ENCODE data around the gene CNKSR3. TPM values are rescaled to one million over a fixed set of nuclear protein-coding genes. Genes with fewer than 3 reads are reported as not detected.

Gene CNKSR3
- total RNA-seq, 1 donor from 2014 or later = 8.9 TPM

GRCh38 chr6:154502553-154502952 is 7.9 kb downstream of the CNKSR3 start:
- DNase-seq (ENCODE audit: low spot score) = no peak

DNA sequence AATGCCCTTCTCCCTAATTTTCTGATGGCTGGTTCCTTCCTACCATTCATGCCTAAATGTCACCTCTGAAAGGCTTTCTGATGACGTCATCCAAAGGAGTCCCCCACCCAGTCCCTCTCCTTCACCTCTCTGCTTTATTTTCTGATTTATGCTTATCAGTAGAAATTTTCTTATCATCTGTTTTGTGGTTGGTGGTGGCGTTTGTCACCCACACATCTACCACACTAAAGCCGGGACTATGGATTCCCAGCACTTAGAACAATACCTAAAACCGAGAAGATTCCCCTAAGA is 9.0 kb downstream of the CNKSR3 start:
- DNase-seq (ENCODE audit: low spot score) = no peak

- DNase-seq (ENCODE audit: low spot score) = no peak
These were observed 9.5 kb downstream of the CNKSR3 start for GRCh38 chr6:154500769-154501577.

DNA sequence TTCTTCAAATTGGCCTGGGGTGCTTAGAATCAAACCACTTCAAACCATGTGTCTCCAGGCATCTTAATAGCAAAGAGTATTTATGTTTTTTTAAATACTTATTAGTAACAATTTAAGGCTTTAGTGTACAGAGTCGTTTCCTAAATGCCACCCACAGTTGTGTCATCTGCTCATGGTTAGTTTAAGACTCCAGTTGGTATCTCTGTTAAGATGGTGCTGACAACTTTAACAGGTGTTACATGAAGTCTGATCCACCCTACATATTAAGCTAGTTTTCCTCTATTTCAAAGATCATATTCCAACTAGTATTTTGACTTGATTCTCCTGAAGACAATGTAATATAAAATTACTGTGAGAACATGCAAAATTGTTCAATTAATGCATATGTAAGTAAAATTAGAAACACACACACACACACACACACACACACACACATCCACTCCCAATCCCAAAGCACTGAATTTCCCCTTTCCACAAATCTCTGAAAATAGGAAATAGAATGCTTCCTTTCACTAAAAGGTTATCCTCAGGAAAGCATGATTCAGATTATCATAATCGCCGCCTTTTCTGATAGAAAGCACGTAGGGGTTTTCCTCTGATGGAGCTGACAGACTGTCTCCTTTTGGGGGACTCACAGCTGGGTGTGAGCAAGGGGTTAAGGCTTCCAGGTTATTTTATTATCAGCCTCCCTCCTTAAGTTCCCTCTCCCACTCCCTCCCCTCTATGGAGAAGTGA is 10.5 kb downstream of the CNKSR3 start:
- no peak for DNase-seq (ENCODE audit: low spot score)

DNA sequence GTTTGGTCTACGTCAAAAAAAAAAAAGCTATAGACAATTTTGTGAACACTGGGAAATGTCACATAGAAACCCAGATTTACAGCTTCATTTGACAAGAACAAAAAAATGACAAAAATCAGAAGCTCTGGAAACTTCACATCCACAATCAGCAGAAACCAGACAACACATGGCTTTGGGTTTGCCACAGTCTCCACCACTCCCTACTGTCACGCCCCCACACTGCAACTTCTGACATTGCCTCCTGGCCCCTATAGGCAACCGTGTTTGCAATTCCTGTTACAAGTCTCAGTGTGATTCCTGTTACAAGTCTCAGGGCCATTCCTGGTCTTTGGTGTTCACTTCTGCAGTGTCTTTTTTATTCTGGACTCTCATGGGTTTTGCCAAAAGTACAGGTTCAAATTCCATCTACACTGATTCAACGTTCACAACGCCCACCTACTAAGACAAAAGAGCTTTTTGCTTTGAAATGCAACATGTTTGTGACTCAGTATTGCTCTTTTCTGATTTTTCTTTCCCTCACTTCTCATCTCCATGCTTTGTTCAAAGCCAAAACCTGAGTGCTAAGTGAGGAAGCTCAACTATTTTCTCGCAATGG is 12.0 kb downstream of the CNKSR3 start:
- DNase-seq (ENCODE audit: low spot score) = no peak

- no peak for DNase-seq (ENCODE audit: low spot score)
These were observed 13.5 kb downstream of the CNKSR3 start for GRCh38 chr6:154496793-154497517.

- DNase-seq (ENCODE audit: low spot score) = no peak
These were observed 14.3 kb downstream of the CNKSR3 start for GRCh38 chr6:154496186-154496585.

- no peak for DNase-seq (ENCODE audit: low spot score)
These were observed 15.7 kb downstream of the CNKSR3 start for GRCh38 chr6:154494592-154495311.

- DNase-seq (ENCODE audit: low spot score) = no peak
These were observed 18.7 kb downstream of the CNKSR3 start for GRCh38 chr6:154491567-154492470.

GRCh38 chr6:154489822-154490221 is 20.7 kb downstream of the CNKSR3 start:
- no peak for DNase-seq (ENCODE audit: low spot score)

DNA sequence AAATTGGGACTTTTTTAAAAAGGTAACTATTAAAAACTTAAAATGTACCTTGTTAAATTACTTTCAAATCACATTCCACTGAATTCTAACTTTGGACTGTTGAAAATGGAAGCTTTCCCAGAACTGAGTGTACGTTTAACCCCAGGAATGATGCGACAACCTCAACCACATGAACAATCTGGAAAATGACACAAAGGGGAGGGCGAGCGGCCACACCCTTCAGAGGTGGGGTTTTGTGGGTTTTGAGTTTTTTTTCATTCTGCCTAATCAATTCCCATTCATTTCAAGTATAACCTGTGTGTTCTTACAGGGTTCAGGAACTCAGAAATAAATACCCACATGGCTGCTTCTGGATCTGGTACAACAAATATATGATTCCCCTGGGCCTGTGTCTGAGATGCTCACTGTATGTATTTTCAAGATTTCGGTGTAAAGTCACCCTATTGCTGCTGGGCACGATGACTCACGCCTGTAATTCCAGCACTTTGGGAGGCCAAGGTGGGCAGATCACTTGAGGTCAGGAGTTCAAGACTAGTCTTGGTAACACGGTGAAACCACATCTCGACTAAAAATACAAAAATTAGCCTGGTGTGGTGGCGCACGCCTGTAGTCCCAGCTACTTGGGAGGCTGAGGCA is 21.6 kb downstream of the CNKSR3 start:
- no peak for DNase-seq (ENCODE audit: low spot score)

DNA sequence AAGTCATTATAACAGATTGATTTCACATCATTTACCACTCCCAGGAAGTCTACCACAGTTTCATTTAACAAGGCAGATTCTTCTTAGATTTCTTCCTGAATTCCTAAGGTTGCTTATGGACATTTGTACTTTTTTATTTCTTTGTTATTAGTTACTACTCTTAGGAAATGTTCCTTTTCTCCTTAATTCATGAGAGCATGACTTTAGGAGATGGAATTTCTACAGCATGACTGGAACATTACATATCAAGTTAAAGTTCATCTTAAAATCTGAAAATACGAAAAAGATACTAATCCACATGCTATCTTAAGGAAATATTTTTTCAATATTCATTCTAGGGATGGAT is 22.3 kb downstream of the CNKSR3 start:
- DNase-seq (ENCODE audit: low spot score) = no peak

- DNase-seq (ENCODE audit: low spot score) = no peak
These were observed 22.9 kb downstream of the CNKSR3 start for GRCh38 chr6:154487367-154488247.

GRCh38 chr6:154485815-154486214 is 24.7 kb downstream of the CNKSR3 start:
- DNase-seq (ENCODE audit: low spot score) = no peak

DNA sequence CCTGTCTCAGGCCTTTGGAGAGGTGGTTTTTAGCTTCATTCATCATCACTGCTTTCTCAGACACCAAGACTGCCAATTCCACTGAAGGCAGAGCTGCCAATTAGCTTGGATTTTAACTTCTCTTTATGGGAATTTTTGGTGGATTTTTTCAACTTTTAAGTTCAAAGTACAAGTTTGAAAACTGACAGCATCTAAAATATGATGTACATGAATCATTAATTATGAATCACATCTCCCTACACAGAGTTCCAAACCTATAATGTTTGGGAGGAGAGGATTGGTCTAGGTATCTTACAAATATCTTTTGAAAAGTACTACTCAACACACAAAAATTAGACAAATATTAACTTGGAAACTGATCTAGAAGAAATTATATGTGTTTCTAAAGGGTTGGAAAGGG is 25.5 kb downstream of the CNKSR3 start:
- DNase-seq (ENCODE audit: low spot score) = no peak

GRCh38 chr6:154482858-154483257 is 27.6 kb downstream of the CNKSR3 start:
- peak; percentile 57 for DNase-seq (ENCODE audit: low spot score)

DNA sequence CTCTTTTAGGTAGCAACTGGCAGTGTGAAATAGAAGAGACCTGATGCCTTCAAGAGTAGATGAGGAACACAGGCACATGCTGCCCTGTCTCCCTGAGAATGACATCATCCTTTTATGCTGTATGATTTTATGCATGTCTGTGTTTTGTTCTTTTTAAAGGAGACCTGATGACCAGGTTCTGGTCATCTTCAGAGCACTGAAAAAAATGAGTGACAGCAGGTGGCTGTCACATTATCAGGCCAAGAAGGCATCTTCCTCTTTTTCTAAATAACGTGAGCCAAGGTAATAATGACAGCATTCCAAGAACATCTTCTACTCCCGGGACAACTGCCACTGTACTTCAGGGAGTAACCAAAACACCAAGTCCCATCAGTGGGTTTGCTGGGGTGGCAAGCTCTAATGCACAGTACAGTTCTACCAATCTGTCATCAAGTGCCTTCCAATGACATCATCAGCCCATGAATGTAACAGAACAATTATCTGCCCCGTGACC is 28.9 kb downstream of the CNKSR3 start:
- DNase-seq (ENCODE audit: low spot score) = no peak

DNA sequence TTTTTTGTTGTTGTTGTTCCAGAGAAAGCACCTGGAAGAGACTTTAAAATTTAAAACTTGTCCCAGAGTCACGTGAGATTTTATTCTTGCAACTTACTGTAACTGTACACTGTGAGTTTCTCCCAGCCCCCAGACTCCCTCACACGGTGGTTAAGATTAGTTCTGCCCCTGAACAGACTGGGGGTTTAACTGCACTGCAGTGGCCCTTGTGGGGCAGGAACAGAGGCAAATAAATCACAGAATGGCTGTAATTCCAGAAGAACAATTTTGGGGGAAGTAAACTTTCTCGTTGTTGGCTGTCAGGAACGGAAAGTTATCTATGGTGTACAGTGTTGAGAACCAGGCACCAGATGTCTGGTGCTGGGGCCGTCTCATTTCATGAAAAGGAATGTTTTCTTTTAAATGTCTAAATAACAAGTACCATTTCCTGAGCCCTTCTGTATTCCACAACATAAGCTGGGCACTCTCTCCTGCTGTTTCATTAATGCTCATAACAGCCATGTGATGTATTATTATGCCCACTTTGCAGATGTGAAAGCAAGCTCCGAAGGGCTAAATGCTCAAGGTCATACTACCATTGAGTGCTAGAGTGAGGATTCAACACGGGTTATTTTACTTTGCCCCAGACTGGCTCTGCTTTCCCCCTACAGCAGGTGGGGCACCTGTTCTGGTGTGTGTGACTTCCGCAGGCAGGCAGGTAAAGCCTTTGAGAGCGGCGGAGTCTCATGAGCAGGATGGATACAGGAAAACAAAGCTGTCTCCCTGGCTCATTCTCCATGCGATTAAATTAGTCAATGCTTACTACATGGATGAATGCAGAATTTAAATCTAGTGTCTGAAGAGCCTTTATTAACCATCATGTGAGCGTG is 30.5 kb downstream of the CNKSR3 start:
- DNase-seq (ENCODE audit: low spot score) = peak; percentile 50
